ENCODE data around the gene ATXN7L3.

DNA sequence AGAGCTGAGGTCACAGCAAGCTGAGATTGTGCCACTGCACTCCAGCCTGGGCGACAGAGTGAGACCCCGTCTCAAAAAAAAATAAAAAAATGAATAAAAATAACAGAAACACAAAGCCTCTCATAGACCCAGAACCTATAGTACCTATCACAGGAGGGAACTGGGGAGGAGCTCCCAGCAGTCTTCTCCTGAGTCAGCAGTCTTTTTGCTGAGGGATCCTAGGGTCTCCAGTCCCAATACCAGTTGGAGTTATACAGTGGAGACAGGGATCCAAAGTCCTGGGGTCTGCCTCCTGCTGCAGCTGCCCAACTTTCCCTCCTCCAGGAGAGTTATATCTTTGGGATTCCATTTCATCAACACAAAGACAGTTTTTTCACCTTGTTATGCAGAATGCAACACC is 16.7 kb downstream of the ATXN7L3 start:
- TF ChIP-seq, protein P1, sequence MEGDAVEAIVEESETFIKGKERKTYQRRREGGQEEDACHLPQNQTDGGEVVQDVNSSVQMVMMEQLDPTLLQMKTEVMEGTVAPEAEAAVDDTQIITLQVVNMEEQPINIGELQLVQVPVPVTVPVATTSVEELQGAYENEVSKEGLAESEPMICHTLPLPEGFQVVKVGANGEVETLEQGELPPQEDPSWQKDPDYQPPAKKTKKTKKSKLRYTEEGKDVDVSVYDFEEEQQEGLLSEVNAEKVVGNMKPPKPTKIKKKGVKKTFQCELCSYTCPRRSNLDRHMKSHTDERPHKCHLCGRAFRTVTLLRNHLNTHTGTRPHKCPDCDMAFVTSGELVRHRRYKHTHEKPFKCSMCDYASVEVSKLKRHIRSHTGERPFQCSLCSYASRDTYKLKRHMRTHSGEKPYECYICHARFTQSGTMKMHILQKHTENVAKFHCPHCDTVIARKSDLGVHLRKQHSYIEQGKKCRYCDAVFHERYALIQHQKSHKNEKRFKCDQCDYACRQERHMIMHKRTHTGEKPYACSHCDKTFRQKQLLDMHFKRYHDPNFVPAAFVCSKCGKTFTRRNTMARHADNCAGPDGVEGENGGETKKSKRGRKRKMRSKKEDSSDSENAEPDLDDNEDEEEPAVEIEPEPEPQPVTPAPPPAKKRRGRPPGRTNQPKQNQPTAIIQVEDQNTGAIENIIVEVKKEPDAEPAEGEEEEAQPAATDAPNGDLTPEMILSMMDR (IDR thresholded peaks at IDR 0.05), result no peak
- no peak for TF ChIP-seq POLR2A (IDR thresholded peaks at IDR 0.05)

Data from right lobe of liver (tissue), 4 donors.